Lower leg skin (tissue), 3 donors: ENCODE results near the gene NSMCE4A.

Source experiments
- POLR2A ChIP-seq, 2 donors: fragments of 450-650 bp; IDR thresholded peaks; one replicate each; pipeline ENCODE4 v1.6.1; 2016 to 2017; ENCODE audit warnings: antibody characterized with exemption in 2 of 2, mild to moderate bottlenecking in 1 of 2, moderate library complexity in 1 of 2
- TF ChIP-seq, protein P1 (sequence below), 3 donors: fragments of 450-650 bp; IDR thresholded peaks; one replicate each; pipeline ENCODE4 v1.5.1; 2016; ENCODE audit warnings: antibody characterized with exemption in 3 of 3, mild to moderate bottlenecking in 3 of 3, moderate library complexity in 2 of 3

DNA sequence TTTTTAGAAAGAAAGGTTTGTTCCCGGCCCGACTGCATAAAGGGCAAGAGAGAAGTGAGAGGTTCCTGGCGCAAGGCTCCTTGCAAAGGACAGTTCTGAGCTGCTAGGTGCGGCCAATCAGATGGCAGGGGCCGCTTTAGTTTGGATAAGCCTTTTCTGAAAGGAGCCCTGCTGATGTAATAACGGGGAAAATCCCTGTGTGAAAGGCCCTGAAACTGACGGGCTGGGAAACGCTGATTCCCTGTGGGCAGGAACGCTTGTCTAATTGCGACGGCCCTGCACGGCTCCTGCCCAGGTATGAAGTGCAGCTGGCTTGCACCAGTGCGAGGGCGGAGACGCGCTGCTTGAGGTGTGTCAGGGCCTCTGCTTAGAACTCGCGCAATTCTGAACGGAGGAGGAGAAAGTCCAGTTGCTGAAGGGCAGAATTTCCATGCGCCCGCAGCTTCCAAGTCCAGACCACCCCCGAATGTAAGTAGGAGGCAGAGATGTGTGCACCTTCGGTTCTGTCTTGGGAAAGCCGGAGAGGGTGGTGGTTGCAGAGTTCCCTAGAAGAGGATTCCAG, 44.5 kb upstream of the NSMCE4A start:
- TF ChIP-seq, protein P1, sequence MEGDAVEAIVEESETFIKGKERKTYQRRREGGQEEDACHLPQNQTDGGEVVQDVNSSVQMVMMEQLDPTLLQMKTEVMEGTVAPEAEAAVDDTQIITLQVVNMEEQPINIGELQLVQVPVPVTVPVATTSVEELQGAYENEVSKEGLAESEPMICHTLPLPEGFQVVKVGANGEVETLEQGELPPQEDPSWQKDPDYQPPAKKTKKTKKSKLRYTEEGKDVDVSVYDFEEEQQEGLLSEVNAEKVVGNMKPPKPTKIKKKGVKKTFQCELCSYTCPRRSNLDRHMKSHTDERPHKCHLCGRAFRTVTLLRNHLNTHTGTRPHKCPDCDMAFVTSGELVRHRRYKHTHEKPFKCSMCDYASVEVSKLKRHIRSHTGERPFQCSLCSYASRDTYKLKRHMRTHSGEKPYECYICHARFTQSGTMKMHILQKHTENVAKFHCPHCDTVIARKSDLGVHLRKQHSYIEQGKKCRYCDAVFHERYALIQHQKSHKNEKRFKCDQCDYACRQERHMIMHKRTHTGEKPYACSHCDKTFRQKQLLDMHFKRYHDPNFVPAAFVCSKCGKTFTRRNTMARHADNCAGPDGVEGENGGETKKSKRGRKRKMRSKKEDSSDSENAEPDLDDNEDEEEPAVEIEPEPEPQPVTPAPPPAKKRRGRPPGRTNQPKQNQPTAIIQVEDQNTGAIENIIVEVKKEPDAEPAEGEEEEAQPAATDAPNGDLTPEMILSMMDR (IDR thresholded peaks at IDR 0.05) = no peak
- TF ChIP-seq POLR2A (IDR thresholded peaks at IDR 0.05) = no peak
